H1 (cell line): ENCODE results near the gene A3GALT2. TPM values are rescaled to one million over a fixed set of nuclear protein-coding genes. Genes with fewer than 3 reads are reported as not detected.

Experiments
- CTCF ChIA-PET: fragments of 300-600 bp; sonication (Branson Sonifier 250); formaldehyde crosslinking; loops from one replicate; lab custom pipeline; 2021; ENCODE audit not compliant: partially characterized antibody; lab: Charles Lee
- POLR2A ChIA-PET: fragments of 300-600 bp; sonication (Branson Sonifier 250); formaldehyde crosslinking; loops from one replicate; lab custom pipeline; 2021; ENCODE audit warnings: inconsistent platforms; ENCODE audit not compliant: partially characterized antibody; lab: Charles Lee
- DNase-seq, 2 experiments: peaks; one replicate each; pipeline versions ENCODE4 v3.0.0 to v3.0.0-alpha.2; 2010 to 2022; ENCODE audit warnings: low spot score in 2 of 2, low read depth in 1 of 2, mixed read lengths in 1 of 2
- FAIRE-seq: peaks from 2 replicates; lab custom pipeline; 2011; peaks lifted over from hg19 to GRCh38; lab: Jason Lieb, UNC
- H2AFZ ChIP-seq: 2 replicates; pipeline ENCODE4 v1.8.1; 2012; ENCODE audit warnings: low read length, inconsistent platforms
- H2AK5ac ChIP-seq: 2 replicates; pipeline ENCODE4 v1.6.1; 2013; ENCODE audit warnings: low read depth, low read length
- H2BK120ac ChIP-seq: replicated peaks from 2 replicates; pipeline ENCODE3; 2013; ENCODE audit warnings: low read depth, low read length, inconsistent platforms
- H2BK12ac ChIP-seq: 2 replicates; pipeline ENCODE4 v1.6.1; 2013; ENCODE audit warnings: low read depth, low read length
- H2BK15ac ChIP-seq: 2 replicates; pipeline ENCODE4 v1.6.1; 2013; ENCODE audit warnings: low read length
- H2BK20ac ChIP-seq: 2 replicates; pipeline ENCODE4 v1.6.1; 2013; ENCODE audit warnings: low read length
- H2BK5ac ChIP-seq: 2 replicates; pipeline ENCODE4 v1.6.1; 2013; ENCODE audit warnings: low read depth, low read length
- H3K14ac ChIP-seq: 2 replicates; pipeline ENCODE4 v1.6.1; 2013; ENCODE audit warnings: inconsistent platforms; ENCODE audit not compliant: insufficient read length
- H3K18ac ChIP-seq: 2 replicates; pipeline ENCODE4 v1.6.1; 2013; ENCODE audit warnings: low read length; ENCODE audit errors: extremely low read depth
- H3K23ac ChIP-seq: 2 replicates; pipeline ENCODE4 v1.6.1; 2013; ENCODE audit warnings: inconsistent platforms; ENCODE audit not compliant: insufficient read length
- H3K23me2 ChIP-seq: 2 replicates; pipeline ENCODE4 v1.6.1; 2013; ENCODE audit warnings: low read depth, low read length
- H3K27ac ChIP-seq: 2 replicates; pipeline ENCODE4 v1.6.1; 2011; ENCODE audit warnings: low read depth, low read length, inconsistent platforms
- H3K27me3 ChIP-seq, 4 experiments: replicated peaks in 1 of 4; 1 replicate in 1 of 4; 2 replicates in 3 of 4; pipeline versions ENCODE4 v1.6.1 to v1.8.1; 2011 to 2013; ENCODE audit warnings: low read length in 3 of 4, mild to moderate bottlenecking in 3 of 4, inconsistent platforms in 2 of 4, mixed read lengths in 2 of 4, moderate library complexity in 1 of 4; ENCODE audit not compliant: control insufficient read depth in 3 of 4, insufficient read depth in 3 of 4; ENCODE audit errors: extremely low read depth in 1 of 4
- H3K36me3 ChIP-seq, 4 experiments: 2 replicates each; pipeline versions ENCODE4 v1.6.1 to v1.8.1; 2011 to 2013; ENCODE audit warnings: mild to moderate bottlenecking in 4 of 4, low read length in 3 of 4, moderate library complexity in 2 of 4, control low read depth in 1 of 4, inconsistent platforms in 1 of 4; ENCODE audit not compliant: insufficient read depth in 4 of 4, control insufficient read depth in 2 of 4
- H3K4ac ChIP-seq: replicated peaks from 2 replicates; pipeline ENCODE3; 2013; ENCODE audit warnings: low read length, low read depth, mixed read lengths, inconsistent platforms; ENCODE audit not compliant: insufficient read length
- H3K4me1 ChIP-seq, 4 experiments: replicated peaks in 1 of 4; 1 replicate in 1 of 4; 2 replicates in 3 of 4; pipeline versions ENCODE4 v1.6.1 to v1.8.1; 2011 to 2013; ENCODE audit warnings: low read length in 3 of 4, inconsistent platforms in 2 of 4, mixed read lengths in 1 of 4; ENCODE audit not compliant: insufficient read depth in 4 of 4, control insufficient read depth in 3 of 4
- H3K4me2 ChIP-seq, 2 experiments: 2 replicates each; pipeline versions ENCODE4 v1.6.1 to v1.8.1; 2011 to 2013; ENCODE audit warnings: low read depth in 2 of 2, low read length in 2 of 2, control low read depth in 1 of 2, inconsistent platforms in 1 of 2, mild to moderate bottlenecking in 1 of 2; ENCODE audit not compliant: insufficient read depth in 1 of 2
- H3K4me3 ChIP-seq, 4 experiments: fragments of 200-600, 300-600 bp in 1 of 4; sonication (generic), shearing (Covaris generic), sonication (Bioruptor Twin) in 1 of 4; 2 replicates each; pipeline versions ENCODE4 v1.5.1 to v1.8.1; 2011 to 2016; ENCODE audit warnings: low read length in 4 of 4, low read depth in 3 of 4, control low read depth in 2 of 4, inconsistent platforms in 2 of 4, mild to moderate bottlenecking in 2 of 4, mixed read lengths in 1 of 4, moderate library complexity in 1 of 4; ENCODE audit not compliant: insufficient read depth in 2 of 4; ENCODE audit errors: extremely low read depth in 1 of 4
- H3K56ac ChIP-seq: replicated peaks from 2 replicates; pipeline ENCODE3; 2013; ENCODE audit warnings: low read depth, mild to moderate bottlenecking, mixed read lengths, low read length, inconsistent platforms; ENCODE audit not compliant: insufficient read length
- H3K79me1 ChIP-seq: 2 replicates; pipeline ENCODE4 v1.6.1; 2013; ENCODE audit warnings: low read depth, low read length, control low read depth
- H3K79me2 ChIP-seq, 2 experiments: 2 replicates each; pipeline versions ENCODE4 v1.6.1 to v1.8.1; 2012 to 2013; ENCODE audit warnings: low read length in 2 of 2, mild to moderate bottlenecking in 2 of 2, inconsistent platforms in 1 of 2; ENCODE audit not compliant: insufficient read depth in 2 of 2, control insufficient read depth in 1 of 2
- H3K9ac ChIP-seq, 4 experiments: replicated peaks in 1 of 4; 1 replicate in 1 of 4; 2 replicates in 3 of 4; pipeline versions ENCODE4 v1.6.1 to v1.8.1; 2011 to 2013; ENCODE audit warnings: low read depth in 3 of 4, low read length in 3 of 4, control low read depth in 2 of 4, mild to moderate bottlenecking in 2 of 4, moderate library complexity in 2 of 4, inconsistent platforms in 1 of 4; ENCODE audit errors: extremely low read depth in 1 of 4
- H3K9me3 ChIP-seq, 2 experiments: 2 replicates each; pipeline versions ENCODE4 v1.6.1 to v1.8.1; 2012 to 2013; ENCODE audit warnings: mild to moderate bottlenecking in 2 of 2, moderate library complexity in 2 of 2, control low read depth in 1 of 2, inconsistent platforms in 1 of 2, low read depth in 1 of 2, low read length in 1 of 2, mixed read lengths in 1 of 2; ENCODE audit not compliant: insufficient read depth in 2 of 2
- H4K20me1 ChIP-seq, 2 experiments: replicated peaks in 1 of 2; 2 replicates each; pipeline versions ENCODE3 to v1.8.1; 2011 to 2013; ENCODE audit warnings: inconsistent platforms in 2 of 2, low read length in 2 of 2, mild to moderate bottlenecking in 1 of 2; ENCODE audit not compliant: insufficient read depth in 2 of 2, control insufficient read depth in 1 of 2
- H4K5ac ChIP-seq: 2 replicates; pipeline ENCODE4 v1.6.1; 2013; ENCODE audit warnings: low read length, low read depth, mixed read lengths, inconsistent platforms; ENCODE audit not compliant: insufficient read length
- H4K8ac ChIP-seq: 2 replicates; pipeline ENCODE4 v1.8.0; 2013; ENCODE audit warnings: mild to moderate bottlenecking, moderate library complexity, low read length, inconsistent platforms; ENCODE audit not compliant: insufficient read depth; ENCODE audit errors: extremely low read depth
- H4K91ac ChIP-seq: replicated peaks from 2 replicates; pipeline ENCODE3; 2013; ENCODE audit warnings: low read length, mixed read lengths, inconsistent platforms; ENCODE audit not compliant: insufficient read length
- CTCF ChIP-seq, 3 experiments: IDR thresholded peaks; 1 replicate in 2 of 3; 2 replicates in 1 of 3; pipeline versions ENCODE4 v1.5.1 to v1.6.1; 2011; ENCODE audit warnings: low read length in 3 of 3, mild to moderate bottlenecking in 3 of 3, inconsistent platforms in 2 of 3, low read depth in 1 of 3, moderate library complexity in 1 of 3; ENCODE audit not compliant: insufficient read depth in 1 of 3; ENCODE audit errors: control extremely low read depth in 1 of 3
- GTF2F1 ChIP-seq: IDR thresholded peaks from 2 replicates; pipeline ENCODE4 v1.6.1; 2012; ENCODE audit warnings: low read depth, low read length, improper control_type of control experiment, borderline replicate concordance
- KDM4A ChIP-seq: IDR thresholded peaks from one replicate; pipeline ENCODE4 v1.7.1; 2012; ENCODE audit warnings: low read depth, mild to moderate bottlenecking, moderate library complexity, low read length, inconsistent platforms; ENCODE audit not compliant: severe bottlenecking
- MAFK ChIP-seq: IDR thresholded peaks from 2 replicates; pipeline ENCODE4 v1.6.1; 2012; ENCODE audit warnings: low read depth, mild to moderate bottlenecking, improper control_type of control experiment, low read length
- NRF1 ChIP-seq: IDR thresholded peaks from 2 replicates; pipeline ENCODE4 v1.6.1; 2011; ENCODE audit warnings: mild to moderate bottlenecking, low read depth, low read length, improper control_type of control experiment
- POLR2AphosphoS5 ChIP-seq: IDR thresholded peaks from 2 replicates; pipeline ENCODE4 v1.6.1; 2011; ENCODE audit warnings: low read depth, low read length
- RNF2 ChIP-seq: fragments of 200-900, 300-1000 bp; sonication (generic); IDR thresholded peaks from 2 replicates; pipeline ENCODE4 v1.7.1; 2016; ENCODE audit warnings: borderline replicate concordance, low read depth, mild to moderate bottlenecking, antibody characterized with exemption, low read length; ENCODE audit not compliant: poor library complexity, severe bottlenecking; ENCODE audit errors: missing control alignments
- SP4 ChIP-seq: IDR thresholded peaks from 2 replicates; pipeline ENCODE4 v1.6.1; 2012; ENCODE audit warnings: low read length, inconsistent platforms
- USF2 ChIP-seq: IDR thresholded peaks from 2 replicates; pipeline ENCODE4 v1.6.1; 2011; ENCODE audit warnings: low read length, improper control_type of control experiment
- WGBS, 2 experiments: shearing (Covaris generic) in 1 of 2; methylation state at CpG; one replicate each; pipeline versions ENCODE4 v1.1.6 to v1.1.7; 2013 to 2015; ENCODE audit warnings: low lambda C conversion rate in 2 of 2, mixed read lengths in 2 of 2, inconsistent platforms in 1 of 2, low coverage in 1 of 2, missing lambda C conversion rate in 1 of 2; ENCODE audit not compliant: insufficient replicate concordance in 2 of 2, insufficient coverage in 1 of 2, insufficient read length in 1 of 2; ENCODE audit errors: extremely low coverage in 1 of 2, missing lambda C conversion rate in 1 of 2; 5-methylcytosine and 5-hydroxymethylcytosine counted together
- polyA plus RNA-seq, 7 experiments: library from polyadenylated mRNA; depleted of rRNA in 3 of 7; stranded (reverse) in 5 of 7; unstranded in 2 of 7; fragments of >200 nt in 5 of 7; fragments of 200-250 nt in 2 of 7; gene quantifications; 1 replicate in 5 of 7; 2 replicates in 1 of 7; 4 replicates in 1 of 7; pipeline versions ENCODE4 v1.2.1 to v1.2.3, GENCODE V29; 2011 to 2013; ENCODE audit warnings: missing spikeins in 2 of 7, mixed read lengths in 2 of 7
- total RNA-seq: library from RNA; stranded (reverse); fragmentation: NEBNext Ultra II Directional; extraction: Animal tissue kit (Norgen Biotek cat#: 25700); gene quantifications from 2 replicates; pipeline ENCODE4 v1.2.1, GENCODE V29; 2021

Gene A3GALT2
- total and polyA plus RNA-seq, 2 of the 8 experiments (the other 6 are each of a cell fraction or from before 2014, with no cell fraction given), result not detected

DNA sequence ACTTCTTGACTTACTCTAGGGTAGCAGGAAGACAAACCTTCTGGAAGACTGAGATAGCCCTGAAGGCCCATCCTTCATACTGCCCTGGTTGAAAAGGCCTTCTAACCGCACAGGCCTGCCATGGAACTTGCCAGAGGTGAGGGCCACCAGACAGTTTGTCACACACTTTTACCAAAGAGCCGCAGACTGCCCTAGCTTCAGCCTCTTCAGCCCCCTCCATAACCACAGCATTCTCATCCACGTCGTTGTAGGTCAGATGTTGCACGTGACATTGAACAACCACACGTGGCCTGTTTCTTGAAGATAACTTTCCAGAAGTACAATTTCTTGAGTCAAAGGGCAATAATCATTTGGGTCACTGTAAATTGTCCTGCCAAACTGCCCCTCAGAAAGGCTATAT lies 45.7 kb downstream of the A3GALT2 start:
- Histone ChIP-seq H3K27ac (no peak overlapping the region), H2BK5ac (no peak overlapping the region), H3K9me3 (no peaks in the 10 kb centered on the region), H2BK12ac (no peak overlapping the region), H4K5ac (no peak overlapping the region), H3K56ac (no peak overlapping the region), H2AFZ (no peak overlapping the region), H3K79me2 (0 out of 4 replicates have a peak, but pooled peaks cover 0 to 5% of the 10 kb centered on the region in 2 experiments), H3K4me1 (peaks cover 0 to 13% (median 3%) of the 10 kb centered on the region in 4 experiments; a peak in 5 of 7 replicates), H3K4me2 (no peak overlapping the region), H4K91ac (no peak overlapping the region), H4K20me1 (peaks cover 2 to 21% of the 10 kb centered on the region in 2 experiments), H2BK15ac (no peak overlapping the region), H3K36me3 (peaks cover 0 to 8% (median 0%) of the 10 kb centered on the region in 4 experiments; a peak in 2 of 8 replicates), H4K8ac (no peak overlapping the region), H3K23ac (no peak overlapping the region), H3K4ac (no peak overlapping the region), H2AK5ac (no peak overlapping the region), H3K4me3 (no peak overlapping the region), H3K18ac (no peak overlapping the region), H3K23me2 (no peaks in the 10 kb centered on the region), H3K9ac (no peak overlapping the region), H3K27me3 (no peaks in the 10 kb centered on the region), H2BK120ac (no peak overlapping the region), H3K79me1 (peaks cover 9% of the 10 kb centered on the region), H3K14ac (no peak overlapping the region), H2BK20ac (no peak overlapping the region)
- ChIA-PET POLR2A (interaction anchor here (2.4 kb wide), 1 partner anchor 20 kb away, joined by 6 read pairs; no protein-coding TSS in a partner anchor), CTCF (interaction anchor here (0.8 to 1.2 kb wide), 4 partner anchors 55 to 181 kb away, joined by 3 read pairs; no protein-coding TSS in a partner anchor)
- TF ChIP-seq POLR2AphosphoS5 (no peak), RNF2 (no peak), USF2 (no peak), CTCF (IDR thresholded peaks at IDR 0.05; ENCODE audit: control extremely low read depth in 1 of 3, insufficient read depth in 1 of 3, low read depth in 1 of 3, low read length in 3 of 3) (no peak), MAFK (no peak), SP4 (no peak), GTF2F1 (no peak), KDM4A (no peak), NRF1 (no peak)
- FAIRE-seq, result no peak
- DNase-seq, result no peak
- whole genome bisulfite sequencing, 2 experiments, result 91% methylated on average over 6 of the region's 6 CpGs; no CpG with 5 or more reads in 1 of the 2 experiments
